GM18505 (cell line): Measurements from ENCODE around the gene GALNS.

Experiments
- ATAC-seq: cut with Tn5 transposase; IDR thresholded peaks from one replicate; pipeline ENCODE4 v1.9.1; 2021; ENCODE audit not compliant: unreplicated experiment
- POLR2A ChIP-seq: IDR thresholded peaks from 4 replicates; pipeline ENCODE4 v1.6.1; 2011; ENCODE audit warnings: borderline replicate concordance; ENCODE audit not compliant: insufficient read depth, insufficient read length; ENCODE audit errors: extremely low read depth

GALNS gene, protein sequence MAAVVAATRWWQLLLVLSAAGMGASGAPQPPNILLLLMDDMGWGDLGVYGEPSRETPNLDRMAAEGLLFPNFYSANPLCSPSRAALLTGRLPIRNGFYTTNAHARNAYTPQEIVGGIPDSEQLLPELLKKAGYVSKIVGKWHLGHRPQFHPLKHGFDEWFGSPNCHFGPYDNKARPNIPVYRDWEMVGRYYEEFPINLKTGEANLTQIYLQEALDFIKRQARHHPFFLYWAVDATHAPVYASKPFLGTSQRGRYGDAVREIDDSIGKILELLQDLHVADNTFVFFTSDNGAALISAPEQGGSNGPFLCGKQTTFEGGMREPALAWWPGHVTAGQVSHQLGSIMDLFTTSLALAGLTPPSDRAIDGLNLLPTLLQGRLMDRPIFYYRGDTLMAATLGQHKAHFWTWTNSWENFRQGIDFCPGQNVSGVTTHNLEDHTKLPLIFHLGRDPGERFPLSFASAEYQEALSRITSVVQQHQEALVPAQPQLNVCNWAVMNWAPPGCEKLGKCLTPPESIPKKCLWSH

DNA sequence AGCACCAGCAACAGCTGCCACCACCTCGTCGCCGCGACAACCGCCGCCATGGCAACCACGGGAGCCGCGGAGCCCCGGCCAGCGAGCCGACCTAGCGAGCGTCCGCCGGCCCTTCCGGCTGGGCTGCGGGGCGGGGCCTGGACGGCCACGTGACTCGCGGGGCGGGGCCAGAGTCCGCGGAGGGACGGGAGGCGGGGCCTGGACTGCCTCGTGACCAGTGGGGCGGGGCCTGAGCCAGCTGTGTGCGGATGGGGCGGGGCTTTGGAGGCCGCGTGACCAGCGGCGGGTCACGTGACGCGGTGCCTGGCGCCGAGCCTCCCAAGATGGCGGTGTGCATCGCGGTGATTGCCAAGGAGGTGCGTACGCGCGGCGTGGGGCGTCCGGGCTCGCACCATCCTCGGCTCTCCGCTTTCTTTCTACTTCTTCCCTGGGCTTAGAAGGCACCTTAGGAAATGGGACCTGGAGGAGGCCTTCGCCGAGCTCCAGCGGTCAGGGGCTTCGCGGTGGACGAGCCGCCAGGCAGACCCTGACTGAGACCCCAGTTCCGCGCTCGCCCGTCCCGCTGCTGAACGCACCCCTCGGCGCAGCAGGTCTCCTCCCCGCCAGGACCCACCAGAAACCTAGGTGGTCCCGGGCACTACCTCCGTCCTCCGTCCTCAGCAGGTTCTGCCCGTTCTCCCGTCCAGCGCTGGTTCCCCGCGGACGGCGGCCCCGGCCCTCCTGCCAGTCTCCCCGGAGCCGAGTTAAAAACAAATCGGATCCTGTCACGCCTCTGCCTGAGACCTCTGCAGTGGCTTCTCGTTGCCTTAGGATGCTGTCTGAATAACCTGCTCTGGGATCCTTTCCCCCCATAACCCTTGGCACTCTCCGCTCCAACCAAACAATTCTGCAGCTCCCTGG, at the start of gene GALNS, which contains the start of gene TRAPPC2L:
GALNS (minus strand) TSS at position 120 of the 900 bp plus-strand sequence; CDS start at position 50, 70 bp downstream.
TRAPPC2L (plus strand) TSS at position 300 of the 900 bp plus-strand sequence; CDS start at position 324, 24 bp downstream.
- ATAC-seq: peak; percentile 72
- peak; percentile 92 for TF ChIP-seq POLR2A

DNA sequence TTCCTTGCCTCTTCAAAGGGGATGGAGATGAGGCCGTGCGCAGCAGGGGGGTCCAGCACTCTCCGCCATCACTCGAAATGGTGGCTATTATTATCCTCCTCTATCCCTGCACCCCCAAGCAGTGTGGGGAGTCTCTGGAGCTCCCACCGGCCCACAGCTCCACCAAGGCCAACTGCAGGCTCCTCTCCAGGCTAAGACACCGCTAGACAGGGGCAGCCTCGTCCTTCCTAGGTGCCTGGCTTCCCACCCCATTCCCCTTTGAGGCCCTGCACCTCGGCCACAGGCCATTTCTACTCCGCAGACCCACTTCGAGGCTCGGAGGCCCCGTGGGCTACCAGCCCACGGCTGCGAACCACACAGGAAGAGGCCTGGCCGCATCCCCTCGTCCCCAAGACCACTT, 49.3 kb upstream of the GALNS start:
- no peak for ATAC-seq
- TF ChIP-seq POLR2A: no peak

DNA sequence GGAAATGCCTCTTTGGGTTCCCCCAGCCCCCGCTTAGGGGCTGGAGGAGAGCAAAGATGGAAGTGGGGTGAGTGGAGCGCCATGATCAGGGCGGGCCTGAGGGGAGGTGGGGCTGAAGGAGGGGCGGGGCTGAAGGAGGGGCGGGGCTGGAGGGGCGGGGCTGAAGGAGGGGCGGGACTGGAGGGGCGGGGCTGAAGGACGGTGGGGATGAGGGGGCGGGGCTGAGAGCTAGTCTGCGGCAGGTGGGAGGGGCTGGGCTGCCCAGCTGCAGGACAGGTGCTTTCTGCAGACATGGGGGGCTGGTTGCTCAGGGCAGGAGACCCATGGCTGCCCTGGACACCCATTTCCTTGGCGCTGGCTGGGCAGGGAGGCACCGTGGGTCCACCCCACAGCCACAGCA, 48.8 kb upstream of the GALNS start:
- no peak for TF ChIP-seq POLR2A
- ATAC-seq: no peak

DNA sequence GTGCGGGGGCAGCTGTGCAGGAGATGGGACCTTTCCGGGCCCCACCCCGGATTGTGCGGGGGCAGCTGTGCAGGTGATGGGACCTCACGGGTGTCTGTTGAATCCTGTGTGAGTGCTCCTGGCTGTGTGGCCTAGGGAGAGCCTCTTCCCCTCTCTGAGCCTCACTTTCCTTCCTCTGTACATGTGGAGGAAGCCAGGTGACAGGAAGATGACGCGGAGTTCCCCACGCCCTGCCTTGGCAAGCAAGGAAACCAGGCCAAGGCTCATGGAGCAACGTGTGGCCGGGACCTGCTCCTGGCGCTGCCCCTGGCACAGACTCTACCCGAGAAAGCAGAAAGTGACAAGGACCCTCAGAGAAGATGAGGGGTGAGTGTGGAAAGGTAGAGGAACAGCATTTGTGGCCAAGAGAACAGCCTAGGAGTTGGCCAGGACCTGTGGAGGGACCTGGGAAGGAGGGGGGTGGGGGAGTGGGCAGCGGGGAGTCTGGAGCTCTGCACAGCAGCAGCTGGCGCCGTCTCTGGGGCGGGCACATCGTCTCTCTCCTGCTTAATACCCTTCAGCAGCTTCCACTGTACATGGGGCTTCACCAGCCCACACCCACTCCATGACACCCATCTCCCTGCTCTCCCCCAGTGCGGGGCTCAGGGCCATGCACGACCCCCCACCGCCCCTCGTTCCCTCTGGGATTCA, 48.1 kb upstream of the GALNS start:
- TF ChIP-seq POLR2A: no peak
- no peak for ATAC-seq

DNA sequence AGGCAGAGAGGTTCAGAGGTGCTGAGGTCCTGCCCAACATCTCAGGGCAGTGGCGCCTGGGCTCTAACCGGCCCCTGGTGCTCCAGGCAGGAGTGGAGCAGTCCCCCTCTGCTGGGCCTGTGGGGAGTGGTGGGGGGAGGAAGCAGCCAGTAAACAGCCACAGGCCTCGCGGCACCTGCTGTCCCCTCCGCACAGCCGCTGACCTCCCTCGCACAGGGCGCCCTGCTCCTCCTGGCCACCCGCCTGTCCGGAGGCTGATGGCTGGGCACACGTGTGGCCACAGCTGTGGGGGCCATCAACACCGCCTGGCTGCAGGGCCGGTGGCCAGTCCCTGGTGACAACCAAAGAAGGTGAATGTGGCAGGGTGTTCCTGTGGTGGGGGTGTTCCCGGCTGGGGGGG, 46.5 kb upstream of the GALNS start:
- no peak for ATAC-seq
- no peak for TF ChIP-seq POLR2A

DNA sequence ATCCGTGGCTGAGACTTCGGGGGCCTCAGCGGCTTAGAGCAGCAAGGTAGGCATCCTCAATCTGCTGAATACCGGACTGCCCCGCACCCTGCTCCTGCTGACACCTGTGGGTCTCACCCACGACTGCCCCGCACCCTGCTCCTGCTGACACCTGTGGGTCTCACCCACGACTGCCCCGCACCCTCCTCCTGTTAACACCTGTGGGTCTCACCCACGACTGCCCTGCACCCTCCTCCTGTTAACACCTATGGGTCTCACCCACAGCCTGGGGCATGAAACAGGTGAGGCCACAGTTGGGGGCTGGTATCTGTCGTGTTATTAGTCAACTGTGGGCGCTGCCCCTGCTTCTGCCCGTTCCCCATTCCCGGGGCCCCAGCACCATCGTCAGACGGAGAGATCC, 46.0 kb upstream of the GALNS start:
- no peak for TF ChIP-seq POLR2A
- ATAC-seq: no peak

DNA sequence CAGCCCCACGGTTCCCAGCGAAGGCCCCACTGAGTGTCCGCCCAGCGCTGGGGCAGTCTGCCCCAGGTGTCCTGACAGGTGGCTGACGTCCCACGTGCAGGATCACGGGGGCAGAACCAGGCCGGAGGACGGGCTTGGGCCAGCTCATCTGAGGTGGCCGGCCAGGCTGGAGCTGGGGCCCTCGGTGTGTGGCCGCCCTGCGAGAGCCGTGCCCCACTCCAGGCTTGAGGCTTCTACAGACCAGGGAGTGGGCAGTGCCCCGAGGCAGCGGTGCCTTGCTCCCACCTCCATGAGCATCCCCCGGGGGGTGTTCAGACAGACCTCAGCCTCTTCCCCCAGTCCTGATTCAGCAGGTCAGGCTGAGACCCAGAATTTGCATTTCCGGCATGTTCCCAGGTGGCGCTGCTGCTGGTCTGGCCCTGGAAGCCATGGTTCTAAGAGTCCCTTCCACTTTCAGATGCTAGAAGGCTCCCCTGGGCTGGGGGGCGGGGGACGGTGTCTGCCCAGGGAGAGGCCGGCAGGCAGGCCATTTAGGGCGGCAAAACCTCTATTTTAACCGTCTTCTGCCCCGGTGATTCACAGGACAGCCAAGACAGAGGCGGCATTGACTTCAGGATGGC, 45.1 kb upstream of the GALNS start:
- no peak for TF ChIP-seq POLR2A
- no peak for ATAC-seq

DNA sequence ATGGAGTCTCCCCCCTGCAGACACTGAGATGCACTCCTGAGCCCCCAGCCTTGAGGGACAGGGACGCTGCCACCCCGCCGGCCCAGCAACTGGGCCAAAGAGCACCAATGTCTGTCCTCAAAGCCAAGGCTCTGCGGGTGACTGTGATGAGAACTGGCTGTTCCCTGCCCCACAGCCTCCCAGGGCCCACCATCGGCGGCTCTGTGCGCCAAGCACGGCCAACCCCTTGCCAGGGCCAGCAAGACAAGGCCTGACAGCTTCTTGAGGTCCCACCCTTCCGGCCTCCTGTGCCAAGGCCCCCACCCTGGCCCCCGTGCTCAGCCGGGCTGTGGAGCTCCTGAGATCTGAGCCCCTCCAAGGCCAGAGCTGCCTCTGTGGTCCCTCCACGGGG, 43.9 kb upstream of the GALNS start:
- TF ChIP-seq POLR2A: no peak
- ATAC-seq: no peak

DNA sequence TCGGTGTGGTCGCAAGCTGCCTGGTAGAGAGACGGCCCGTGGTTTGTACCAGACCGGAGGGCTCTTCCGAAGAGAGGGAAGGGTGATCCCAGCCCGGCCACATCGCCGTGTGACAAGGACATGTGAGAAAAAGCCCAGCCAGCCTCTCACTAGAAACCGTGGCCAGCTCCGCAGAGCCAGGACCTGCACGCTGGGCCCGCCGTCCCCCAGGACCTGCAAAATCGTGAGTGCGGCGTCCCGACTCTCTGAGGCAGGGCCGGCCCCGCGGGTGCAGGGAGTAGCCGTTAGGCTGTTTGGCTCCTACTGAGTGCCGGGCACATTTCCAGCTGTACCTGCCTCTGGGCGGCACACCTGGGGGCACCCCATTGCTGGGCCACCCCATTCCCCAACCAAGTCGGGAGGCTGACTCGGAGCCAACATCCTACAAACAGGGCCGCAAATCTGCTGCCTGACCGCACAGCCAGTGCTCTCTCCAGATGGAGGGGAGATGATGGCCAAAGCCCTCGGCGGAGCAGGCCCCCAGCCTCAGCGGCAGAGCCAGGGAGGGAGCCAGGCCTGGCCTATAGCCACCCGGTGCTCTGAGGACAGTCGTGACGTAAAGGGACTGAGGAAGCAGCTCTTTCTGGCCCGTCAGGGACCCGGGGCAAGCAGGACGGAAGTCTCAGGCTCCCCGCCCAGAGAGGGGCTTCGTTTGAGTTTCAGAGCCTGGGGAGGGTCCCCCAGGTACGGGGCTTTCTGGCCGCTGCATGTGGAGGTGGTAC, 43.3 kb upstream of the GALNS start:
- ATAC-seq: no peak
- no peak for TF ChIP-seq POLR2A

DNA sequence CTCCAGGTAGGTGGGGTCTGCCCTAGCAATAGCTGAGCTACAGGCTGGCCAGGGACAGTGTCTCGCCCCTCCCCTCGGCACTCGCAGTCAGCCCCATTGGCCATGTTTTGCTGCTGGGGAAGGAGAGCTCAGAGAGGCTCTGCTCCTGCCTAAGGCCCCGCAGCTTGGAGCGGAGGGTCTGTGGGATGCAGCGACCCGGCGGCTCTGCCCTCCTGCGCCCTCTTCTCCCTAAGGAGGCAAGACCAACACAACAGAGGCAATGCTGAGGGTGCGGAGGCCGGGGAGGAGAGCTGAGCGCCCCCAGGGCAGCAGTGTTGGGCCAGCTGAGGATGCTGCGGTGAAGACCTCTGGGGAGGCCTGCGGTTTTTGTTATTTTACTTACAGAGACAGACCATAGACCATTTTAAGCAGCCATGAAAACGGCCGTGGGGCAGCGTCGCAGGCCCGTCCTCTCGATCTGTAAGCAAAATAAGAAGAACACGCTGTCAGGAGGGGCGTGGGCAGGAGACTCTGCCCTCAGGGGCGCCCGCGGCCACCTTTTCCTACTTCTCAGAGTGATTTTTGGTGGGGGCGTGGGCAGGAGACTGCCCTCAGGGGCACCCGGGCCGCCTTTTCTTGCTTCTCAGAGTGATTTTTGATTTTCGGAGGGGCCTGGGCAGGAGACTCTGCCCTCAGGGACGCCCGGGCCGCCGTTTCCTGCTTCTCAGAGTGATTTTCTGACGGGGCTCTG, 41.1 kb upstream of the GALNS start:
- no peak for TF ChIP-seq POLR2A
- ATAC-seq: no peak
